A673 (cell line): ENCODE measurements around the gene EPB41L3.

Experiments used
- CTCF ChIP-seq: fragments of 300-800, 200-600 bp; sonication (generic); conservative IDR thresholded peaks from 2 replicates; pipeline ENCODE4 v1.5.1; 2017; ENCODE audit warnings: low read depth, mild to moderate bottlenecking, antibody characterized with exemption, low read length, moderate library complexity, mixed read lengths
- EZH2 ChIP-seq: fragments of 200-600 bp; sonication (generic); IDR thresholded peaks from 2 replicates; pipeline ENCODE4 v1.6.1; 2017; ENCODE audit warnings: borderline replicate concordance, low read depth, mild to moderate bottlenecking, mixed read lengths, antibody characterized with exemption, low read length; ENCODE audit not compliant: poor library complexity, severe bottlenecking

DNA sequence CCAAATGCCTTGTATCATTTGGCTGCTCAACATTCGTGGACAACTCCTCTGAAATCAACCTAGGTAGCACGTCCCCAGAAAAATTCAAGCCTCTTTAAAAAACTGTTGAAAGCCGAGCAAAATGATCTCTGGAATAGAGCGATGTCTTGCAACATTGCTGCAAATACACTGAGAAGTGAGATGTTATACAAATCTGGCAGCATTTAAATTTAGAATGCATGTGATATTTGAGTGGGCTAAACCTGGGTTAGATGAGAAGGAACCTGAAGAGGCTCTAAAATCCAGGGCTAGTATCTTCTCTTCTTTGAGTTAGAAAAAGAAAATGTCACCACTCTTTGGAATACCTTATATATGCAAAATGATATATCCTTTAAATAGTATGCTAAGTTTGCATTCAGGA lies 166.8 kb downstream of the EPB41L3 start:
- no peak for TF ChIP-seq CTCF
- TF ChIP-seq EZH2 = no peak
